ENCODE results near the gene FOSB.

GRCh38 chr19:45469132-45469944 is 1.5 kb downstream of the FOSB start:
- peak in 2 of 4 experiments; percentile 9 to 27 for TF ChIP-seq CTCF (IDR thresholded peaks at IDR 0.05)
- TF ChIP-seq POLR2A (IDR thresholded peaks at IDR 0.05): peak; percentile 57 to 67

All from gastroesophageal sphincter (tissue), 3 donors.